CD4-positive, alpha-beta T cell (primary cell): ENCODE measurements around the gene SEMA6B. TPM values are rescaled to one million over a fixed set of nuclear protein-coding genes. Genes with fewer than 3 reads are reported as not detected.
A peak's percentile ranks its signal among the peaks of the same experiment; 100 is the strongest.

Experiments
- ATAC-seq: fragments of 200-7000 bp; cut with Tn5 transposase; one replicate; pipeline ENCODE4 v1.10.0; 2022; ENCODE audit warnings: mild to moderate bottlenecking; ENCODE audit not compliant: poor library complexity
- CTCF ChIA-PET: fragments of 350-600 bp; sonication (Branson Sonifier 250); formaldehyde crosslinking; loops from one replicate; lab custom pipeline; 2021; ENCODE audit warnings: antibody characterized with exemption, inconsistent platforms; lab: Charles Lee
- POLR2A ChIA-PET: fragments of 350-600 bp; sonication (Branson Sonifier 250); formaldehyde crosslinking; loops from one replicate; lab custom pipeline; 2021; ENCODE audit warnings: antibody characterized with exemption, inconsistent platforms; lab: Charles Lee
- DNase-seq, 14 experiments: peaks; one replicate each; pipeline ENCODE4 v3.0.0-alpha.2; 2013 to 2020; ENCODE audit warnings: mixed read lengths in 2 of 14
- H3K27ac ChIP-seq, 2 donors: one replicate each; pipeline versions ENCODE4 v1.5.1 to v1.7.0; 2013; ENCODE audit warnings: low read length in 2 of 2, low read depth in 1 of 2, mild to moderate bottlenecking in 1 of 2
- H3K27me3 ChIP-seq, 2 experiments: 1 replicate in 1 of 2; 2 replicates in 1 of 2; pipeline versions ENCODE4 v1.6.1 to v1.7.0; 2013; ENCODE audit warnings: low read length in 2 of 2, control low read depth in 1 of 2, mild to moderate bottlenecking in 1 of 2, moderate library complexity in 1 of 2; ENCODE audit not compliant: insufficient read depth in 2 of 2, control insufficient read depth in 1 of 2
- H3K36me3 ChIP-seq: one replicate; pipeline ENCODE4 v1.6.1; 2013; ENCODE audit warnings: low read length, control low read depth; ENCODE audit not compliant: insufficient read depth
- H3K4me1 ChIP-seq: one replicate; pipeline ENCODE4 v1.6.1; 2013; ENCODE audit warnings: low read length, control low read depth; ENCODE audit not compliant: insufficient read depth
- H3K4me3 ChIP-seq: one replicate; pipeline ENCODE4 v1.5.1; 2013; ENCODE audit warnings: mild to moderate bottlenecking, low read length, moderate library complexity
- H3K9me3 ChIP-seq, 2 experiments: 1 replicate in 1 of 2; 2 replicates in 1 of 2; pipeline versions ENCODE4 v1.6.1 to v1.7.0; 2013; ENCODE audit warnings: low read length in 2 of 2, mild to moderate bottlenecking in 2 of 2, control low read depth in 1 of 2, moderate library complexity in 1 of 2; ENCODE audit not compliant: control insufficient read depth in 1 of 2, insufficient read depth in 1 of 2
- H3K27ac Mint-ChIP-seq: one replicate; pipeline ENCODE4 v1.8.0; 2020; ENCODE audit warnings: mixed read lengths
- H3K27me3 Mint-ChIP-seq: one replicate; pipeline ENCODE4 v1.8.0; 2021; ENCODE audit warnings: mixed read lengths
- H3K36me3 Mint-ChIP-seq: one replicate; pipeline ENCODE4 v1.8.0; 2021; ENCODE audit warnings: low read depth, mixed read lengths
- H3K4me1 Mint-ChIP-seq: one replicate; pipeline ENCODE4 v1.8.0; 2021; ENCODE audit warnings: low read depth, mixed read lengths
- H3K4me3 Mint-ChIP-seq: one replicate; pipeline ENCODE4 v1.8.0; 2020; ENCODE audit warnings: mild to moderate bottlenecking, mixed read lengths
- H3K9me3 Mint-ChIP-seq: one replicate; pipeline ENCODE4 v1.8.0; 2020; ENCODE audit warnings: mixed read lengths
- intact Hi-C, 2 experiments: fragments of 100-400 bp; cut with DNase I in 1 of 2; cut with micrococcal nuclease in 1 of 2; formaldehyde crosslinking; loops; one replicate each; pipeline versions ENCODE4 v1.15.1 to v1.9.0; 2023 to 2025; cut with DNase I, micrococcal nuclease
- total RNA-seq, 174 experiments: library from RNA in 2 of 174; stranded (reverse) in 2 of 174; gene quantifications; one replicate each; pipeline ENCODE4 v1.2.3 and lab custom pipeline; 2021 to 2026
- TF ChIP-seq, protein P1 (sequence below): fragments of 200-600 bp; IDR thresholded peaks from one replicate; pipeline ENCODE4 v1.8.0; 2022; ENCODE audit warnings: antibody characterized with exemption, mild to moderate bottlenecking

SEMA6B gene
- total RNA-seq, 2 experiments from 2014 or later: 0.14 to 0.17 TPM

DNA sequence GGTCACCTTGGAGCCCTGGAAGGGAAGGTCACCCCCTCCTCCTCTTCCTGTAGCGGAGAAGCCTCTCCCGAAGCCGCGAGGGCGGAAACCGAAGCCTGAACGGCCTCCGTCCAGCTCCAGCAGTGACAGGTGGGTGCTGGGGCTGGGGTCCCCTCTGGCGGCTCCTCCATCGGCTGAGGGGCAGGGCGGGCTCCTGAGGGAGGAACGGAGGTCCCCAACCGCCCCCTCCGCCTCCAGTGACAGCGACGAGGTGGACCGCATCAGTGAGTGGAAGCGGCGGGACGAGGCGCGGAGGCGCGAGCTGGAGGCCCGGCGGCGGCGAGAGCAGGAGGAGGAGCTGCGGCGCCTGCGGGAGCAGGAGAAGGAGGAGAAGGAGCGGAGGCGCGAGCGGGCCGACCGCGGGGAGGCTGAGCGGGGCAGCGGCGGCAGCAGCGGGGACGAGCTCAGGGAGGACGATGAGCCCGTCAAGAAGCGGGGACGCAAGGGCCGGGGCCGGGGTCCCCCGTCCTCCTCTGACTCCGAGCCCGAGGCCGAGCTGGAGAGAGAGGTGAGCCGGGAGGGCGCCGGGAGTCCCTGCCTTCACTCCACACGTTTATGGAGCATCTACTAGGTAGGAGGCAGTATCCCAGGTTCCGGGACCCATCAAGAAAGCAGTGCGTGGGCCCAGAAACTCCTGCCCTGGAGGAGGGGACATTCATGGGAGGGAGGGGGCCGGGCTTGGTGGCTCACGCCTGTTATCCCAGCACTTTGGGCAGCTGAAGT lies 65.4 kb downstream of the SEMA6B start:
- TF ChIP-seq, protein P1, sequence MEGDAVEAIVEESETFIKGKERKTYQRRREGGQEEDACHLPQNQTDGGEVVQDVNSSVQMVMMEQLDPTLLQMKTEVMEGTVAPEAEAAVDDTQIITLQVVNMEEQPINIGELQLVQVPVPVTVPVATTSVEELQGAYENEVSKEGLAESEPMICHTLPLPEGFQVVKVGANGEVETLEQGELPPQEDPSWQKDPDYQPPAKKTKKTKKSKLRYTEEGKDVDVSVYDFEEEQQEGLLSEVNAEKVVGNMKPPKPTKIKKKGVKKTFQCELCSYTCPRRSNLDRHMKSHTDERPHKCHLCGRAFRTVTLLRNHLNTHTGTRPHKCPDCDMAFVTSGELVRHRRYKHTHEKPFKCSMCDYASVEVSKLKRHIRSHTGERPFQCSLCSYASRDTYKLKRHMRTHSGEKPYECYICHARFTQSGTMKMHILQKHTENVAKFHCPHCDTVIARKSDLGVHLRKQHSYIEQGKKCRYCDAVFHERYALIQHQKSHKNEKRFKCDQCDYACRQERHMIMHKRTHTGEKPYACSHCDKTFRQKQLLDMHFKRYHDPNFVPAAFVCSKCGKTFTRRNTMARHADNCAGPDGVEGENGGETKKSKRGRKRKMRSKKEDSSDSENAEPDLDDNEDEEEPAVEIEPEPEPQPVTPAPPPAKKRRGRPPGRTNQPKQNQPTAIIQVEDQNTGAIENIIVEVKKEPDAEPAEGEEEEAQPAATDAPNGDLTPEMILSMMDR: no peak
- Mint-ChIP-seq H3K27ac (no peak overlapping the region), H3K9me3 (no peaks in the 10 kb centered on the region), H3K27me3 (no peaks in the 10 kb centered on the region), H3K36me3 (peaks cover 21% of the 10 kb centered on the region), H3K4me1 (no peaks in the 10 kb centered on the region), H3K4me3 (no peak overlapping the region)
- DNase-seq (peak in 1 of 14 experiments; percentile 29), ATAC-seq (no peak)
- H3K36me3 ChIP-seq: peaks cover 73% of the 10 kb centered on the region
- ChIA-PET POLR2A (no interaction called here), CTCF (no interaction called here)
- intact Hi-C loops: no loop called here
- no peaks in the 10 kb centered on the region for H3K4me1 ChIP-seq
- peaks cover 0 to 6% of the 10 kb centered on the region in 2 experiments for H3K9me3 ChIP-seq
- no peaks in the 10 kb centered on the region for H3K27me3 ChIP-seq
- H3K27ac ChIP-seq: no peak overlapping the region
- H3K4me3 ChIP-seq: no peak overlapping the region

DNA sequence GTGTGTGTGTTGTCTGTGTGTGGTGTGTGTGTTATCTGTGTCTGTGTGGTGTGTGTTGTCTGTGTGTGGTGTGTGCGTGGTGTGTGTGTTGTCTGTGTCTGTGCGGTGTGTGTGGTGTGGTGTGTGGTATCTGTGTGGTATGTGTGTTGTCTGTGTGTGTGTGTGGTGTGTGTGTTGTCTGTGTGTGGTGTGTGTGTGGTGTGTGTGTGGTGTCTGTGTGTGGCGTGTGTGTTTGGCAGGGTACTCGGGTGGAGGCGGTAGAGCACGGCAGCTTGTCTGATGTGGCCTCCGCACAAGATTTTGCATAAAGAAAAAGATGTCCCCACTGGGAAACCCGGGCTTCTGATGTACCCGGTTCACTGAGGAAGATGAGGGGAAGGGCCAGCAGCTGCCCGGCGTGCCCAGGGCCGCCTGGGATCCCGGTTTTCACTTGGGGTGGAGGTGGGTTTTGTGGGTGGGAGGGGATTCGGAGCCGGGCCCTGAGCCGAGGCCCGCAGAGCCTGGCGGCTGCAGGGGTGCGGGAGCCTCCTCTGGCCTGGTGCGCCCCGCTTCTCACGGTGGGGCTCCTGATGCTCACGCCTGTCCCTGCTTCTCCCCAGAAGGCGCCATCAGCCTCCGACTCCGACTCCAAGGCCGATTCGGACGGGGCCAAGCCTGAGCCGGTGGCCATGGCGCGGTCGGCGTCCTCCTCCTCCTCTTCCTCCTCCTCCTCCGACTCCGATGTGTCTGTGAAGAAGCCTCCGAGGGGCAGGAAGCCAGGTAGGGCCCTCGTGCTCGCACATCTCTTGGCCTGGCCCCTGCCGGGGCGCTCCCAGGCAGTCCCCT lies 66.2 kb downstream of the SEMA6B start:
- ChIA-PET CTCF (no interaction called here), POLR2A (no interaction called here)
- TF ChIP-seq, protein P1: no peak
- Mint-ChIP-seq H3K27me3 (no peaks in the 10 kb centered on the region), H3K4me1 (no peaks in the 10 kb centered on the region), H3K27ac (no peak overlapping the region), H3K4me3 (no peak overlapping the region), H3K9me3 (no peaks in the 10 kb centered on the region), H3K36me3 (peaks cover 22% of the 10 kb centered on the region)
- peaks cover 0 to under 1% of the 10 kb centered on the region in 2 experiments for H3K9me3 ChIP-seq
- no peaks in the 10 kb centered on the region for H3K27me3 ChIP-seq
- no peak overlapping the region for H3K27ac ChIP-seq
- no peak overlapping the region for H3K4me3 ChIP-seq
- peaks cover 73% of the 10 kb centered on the region for H3K36me3 ChIP-seq
- DNase-seq (no peak), ATAC-seq (no peak)
- no peaks in the 10 kb centered on the region for H3K4me1 ChIP-seq
- intact Hi-C loops: no loop called here

Other genes starting within 250 kb of the SEMA6B start
- gene STAP2, start 220.9 kb downstream of the SEMA6B start, total RNA-seq: 1 to 10 TPM; 1.7 to 1.8 TPM
- 10 to 100 TPM; 10.3 to 11.0 TPM for gene MPND, start 216.1 kb downstream of the SEMA6B start, total RNA-seq
- 10 to 100 TPM; 39.3 to 40.9 TPM for gene SH3GL1, start 159.1 kb downstream of the SEMA6B start, total RNA-seq
- 10 to 100 TPM; 27.5 to 27.8 TPM for gene CHAF1A, start 157.0 kb downstream of the SEMA6B start, total RNA-seq
- 10 to 100 TPM; 54.5 to 58.4 TPM for gene UBXN6, start 101.9 kb downstream of the SEMA6B start, total RNA-seq
- gene HDGFL2, start 87.4 kb downstream of the SEMA6B start, total RNA-seq: 10 to 100 TPM; 17.2 to 18.0 TPM
- not detected for gene PLIN4, start 41.2 kb downstream of the SEMA6B start, total RNA-seq
- under 1 TPM; 0.31 to 0.93 TPM for gene PLIN5, start 24.5 kb downstream of the SEMA6B start, total RNA-seq
- gene LRG1, start 19.6 kb downstream of the SEMA6B start, total RNA-seq: not detected
- 1 to 10 TPM; 4.4 to 5.1 TPM for gene TNFAIP8L1, start 79.8 kb upstream of the SEMA6B start, total RNA-seq
- 10 to 100 TPM; 22.0 to 23.0 TPM for gene MYDGF, start 110.7 kb upstream of the SEMA6B start, total RNA-seq
- 10 to 100 TPM; 67.9 to 72.8 TPM for gene DPP9, start 164.2 kb upstream of the SEMA6B start, total RNA-seq
- 10 to 100 TPM; 11.8 to 12.1 TPM for gene FEM1A, start 232.1 kb upstream of the SEMA6B start, total RNA-seq